Coronary artery (tissue), 2 donors: Measurements from ENCODE around the gene NOTCH4.
"Not testable (repeated sequence)": the region's sequence is repeated elsewhere in the genome, so short reads cannot be mapped to it uniquely, and the experiment has no call there.

Source experiments
- DNase-seq: peaks from one replicate; pipeline ENCODE4 v3.0.0-alpha.2; 2017; ENCODE audit warnings: low spot score
- H3K27ac ChIP-seq, 2 donors: fragments of 200-600 bp; sonication (generic); one replicate each; pipeline ENCODE4 v1.5.1; 2016 to 2019
- H3K4me3 ChIP-seq: fragments of 200-600 bp; sonication (generic); 2 replicates; pipeline ENCODE4 v1.5.1; 2016; ENCODE audit warnings: mild to moderate bottlenecking, moderate library complexity
- CTCF ChIP-seq: fragments of 200-600 bp; sonication (generic); IDR thresholded peaks from one replicate; pipeline ENCODE4 v1.5.1; 2019; ENCODE audit warnings: antibody characterized with exemption

The NOTCH4 gene

GRCh38 chr6:32187009-32187709 is 36.7 kb downstream of the NOTCH4 start:
- TF ChIP-seq CTCF = no peak
- DNase-seq = peak; percentile 71
- peak overlapping the region; percentile 61 to 98 for H3K27ac ChIP-seq

GRCh38 chr6:32186151-32186840 is 37.6 kb downstream of the NOTCH4 start:
- H3K27ac ChIP-seq = peak overlapping the region; percentile 61 to 84
- H3K4me3 ChIP-seq = not testable (repeated sequence)

More at GRCh38 chr6:32187009-32187709, 36.7 kb downstream of the NOTCH4 start:
- no peak overlapping the region for H3K4me3 ChIP-seq

GRCh38 chr6:32185681-32186131 is 38.2 kb downstream of the NOTCH4 start:
- peak overlapping the region; percentile 61 to 84 for H3K27ac ChIP-seq
- peak; percentile 96 for DNase-seq
- H3K4me3 ChIP-seq = not testable (repeated sequence)

More at GRCh38 chr6:32186151-32186840, 37.6 kb downstream of the NOTCH4 start:
- not testable (repeated sequence) for DNase-seq

GRCh38 chr6:32184084-32184640 is 39.7 kb downstream of the NOTCH4 start, which contains the start of gene AGER:
Gene AGER, minus strand, starts transcription at chr6:32184253. Its CDS starts 31 bp downstream, at chr6:32184222.
- Histone ChIP-seq H3K27ac (peak within 1 kb of the TSS; percentile 42 to 58), H3K4me3 (no peak within 1 kb of the TSS)
- no peak for DNase-seq
- TF ChIP-seq CTCF = no peak

- TF ChIP-seq CTCF = no peak
- Histone ChIP-seq H3K4me3 (no peak overlapping the region), H3K27ac (peak overlapping the region in 1 of 2 donors; percentile 54)
- no peak for DNase-seq
These were observed 40.3 kb downstream of the NOTCH4 start for GRCh38 chr6:32183483-32184083.

GRCh38 chr6:32183030-32183429 is 40.8 kb downstream of the NOTCH4 start:
- no peak for DNase-seq
- H3K4me3 ChIP-seq = no peak overlapping the region
- H3K27ac ChIP-seq = peak overlapping the region in 1 of 2 donors; percentile 54
- TF ChIP-seq CTCF = no peak

GRCh38 chr6:32182555-32182981 is 41.3 kb downstream of the NOTCH4 start:
- H3K4me3 ChIP-seq = no peak overlapping the region
- no peak for TF ChIP-seq CTCF
- peak overlapping the region in 1 of 2 donors; percentile 54 for H3K27ac ChIP-seq
- DNase-seq = no peak
